HEK293 (cell line): ENCODE data around the gene DRC3.
A peak's percentile ranks its signal among the peaks of the same experiment; 100 is the strongest.

ENCODE experiments used
- CTCF ChIA-PET: fragments of 350-600 bp; formaldehyde crosslinking; extraction: SDS; loops from one replicate; lab custom pipeline; 2021; ENCODE audit warnings: antibody characterized with exemption; lab: Yijun Ruan, JAX
- POLR2A ChIA-PET: fragments of 300-600 bp; formaldehyde crosslinking; extraction: SDS; loops from one replicate; lab custom pipeline; 2020; ENCODE audit warnings: antibody characterized with exemption, inconsistent platforms; lab: Yijun Ruan, JAX
- H3K27ac ChIP-seq: fragments of 200-500 bp; sonication (Bioruptor generic); 2 replicates; pipeline ENCODE4 v1.5.1; 2014; ENCODE audit warnings: low read depth, low read length, control low read depth, inconsistent platforms; ENCODE audit errors: extremely low read depth
- H3K36me3 ChIP-seq, 2 experiments: fragments of 200-500 bp in 1 of 2; sonication (Bioruptor generic) in 1 of 2; 1 replicate in 1 of 2; 2 replicates in 1 of 2; pipeline ENCODE4 v1.5.1; 2014 to 2017; ENCODE audit warnings: inconsistent platforms in 2 of 2, low read length in 2 of 2; ENCODE audit not compliant: control insufficient read depth in 2 of 2, insufficient read depth in 1 of 2
- H3K4me1 ChIP-seq: fragments of 200-500 bp; sonication (Bioruptor generic); 2 replicates; pipeline ENCODE4 v1.5.1; 2014; ENCODE audit warnings: mild to moderate bottlenecking, low read length, inconsistent platforms; ENCODE audit not compliant: control insufficient read depth, insufficient read depth
- H3K4me3 ChIP-seq: 2 replicates; pipeline ENCODE4 v1.5.1; 2011; ENCODE audit warnings: low read depth, mild to moderate bottlenecking, control low read depth, low read length, moderate library complexity
- H3K9me3 ChIP-seq: fragments of 200-500 bp; sonication (Bioruptor generic); 2 replicates; pipeline ENCODE4 v1.5.1; 2014; ENCODE audit warnings: low read depth, low read length, inconsistent platforms; ENCODE audit not compliant: control insufficient read depth, insufficient read depth
- GLIS1 ChIP-seq: fragments of 450-650 bp; formaldehyde crosslinking; IDR thresholded peaks from 2 replicates; pipeline ENCODE4 v1.5.1; 2016; ENCODE audit warnings: missing biosample characterization, missing genetic modification characterization
- HOXA7 ChIP-seq: sonication (generic); formaldehyde crosslinking; IDR thresholded peaks from 2 replicates; pipeline ENCODE4 v1.8.1; 2022; ENCODE audit warnings: missing genetic modification reagents, borderline replicate concordance
- IKZF3 ChIP-seq: fragments of 450-650 bp; IDR thresholded peaks from 2 replicates; pipeline ENCODE4 v1.5.0; 2018; ENCODE audit warnings: missing biosample characterization, mild to moderate bottlenecking, missing genetic modification characterization, moderate library complexity
- MZF1 ChIP-seq: fragments of 450-650 bp; formaldehyde crosslinking; IDR thresholded peaks from 2 replicates; pipeline ENCODE4 v1.5.1; 2017; ENCODE audit warnings: missing biosample characterization, missing genetic modification characterization, borderline replicate concordance
- OSR2 ChIP-seq: fragments of 450-650 bp; formaldehyde crosslinking; IDR thresholded peaks from 2 replicates; pipeline ENCODE4 v1.5.1; 2016; ENCODE audit warnings: missing biosample characterization, missing genetic modification characterization
- PRDM1 ChIP-seq: fragments of 450-650 bp; formaldehyde crosslinking; IDR thresholded peaks from 2 replicates; pipeline ENCODE4; 2016; ENCODE audit warnings: missing biosample characterization, missing genetic modification characterization
- SP7 ChIP-seq: fragments of 450-650 bp; formaldehyde crosslinking; IDR thresholded peaks from 2 replicates; pipeline ENCODE4 v1.5.1; 2016; ENCODE audit warnings: missing biosample characterization, missing genetic modification characterization
- TRIM28 ChIP-seq: IDR thresholded peaks from 2 replicates; pipeline ENCODE4 v1.6.1; 2011; ENCODE audit warnings: low read length, control low read depth, borderline replicate concordance
- WT1 ChIP-seq: fragments of 450-650 bp; formaldehyde crosslinking; IDR thresholded peaks from 2 replicates; pipeline ENCODE4 v1.5.1; 2016; ENCODE audit warnings: missing biosample characterization, missing genetic modification characterization
- ZBTB17 ChIP-seq: fragments of 450-650 bp; formaldehyde crosslinking; IDR thresholded peaks from 2 replicates; pipeline ENCODE4 v1.5.1; 2016; ENCODE audit warnings: missing biosample characterization, missing genetic modification characterization
- ZBTB20 ChIP-seq: fragments of 450-650 bp; formaldehyde crosslinking; IDR thresholded peaks from 2 replicates; pipeline ENCODE4 v1.5.1; 2016; ENCODE audit warnings: missing biosample characterization, missing genetic modification characterization
- ZBTB48 ChIP-seq: fragments of 450-650 bp; formaldehyde crosslinking; IDR thresholded peaks from 2 replicates; pipeline ENCODE4 v1.5.1; 2016; ENCODE audit warnings: missing biosample characterization, missing genetic modification characterization
- ZNF416 ChIP-seq: fragments of 450-650 bp; formaldehyde crosslinking; IDR thresholded peaks from 2 replicates; pipeline ENCODE4 v1.5.1; 2016; ENCODE audit warnings: missing biosample characterization, missing genetic modification characterization
- ZNF423 ChIP-seq: fragments of 450-650 bp; formaldehyde crosslinking; IDR thresholded peaks from 2 replicates; pipeline ENCODE4 v1.5.1; 2016; ENCODE audit warnings: missing biosample characterization, missing genetic modification characterization
- ZNF571 ChIP-seq: fragments of 450-650 bp; formaldehyde crosslinking; IDR thresholded peaks from 2 replicates; pipeline ENCODE4 v1.5.0; 2017; ENCODE audit warnings: missing biosample characterization, missing genetic modification characterization
- ZNF600 ChIP-seq: fragments of 450-650 bp; formaldehyde crosslinking; IDR thresholded peaks from 2 replicates; pipeline ENCODE4 v1.5.1; 2016; ENCODE audit warnings: missing biosample characterization, missing genetic modification characterization
- ZNF747 ChIP-seq: fragments of 450-650 bp; formaldehyde crosslinking; IDR thresholded peaks from 2 replicates; pipeline ENCODE4 v1.5.1; 2016; ENCODE audit warnings: missing biosample characterization, missing genetic modification characterization
- TF ChIP-seq, protein P1 (sequence below): fragments of 450-650 bp; formaldehyde crosslinking; IDR thresholded peaks from 2 replicates; pipeline ENCODE4 v1.5.1; 2016; ENCODE audit warnings: missing biosample characterization, missing genetic modification characterization
- TF ChIP-seq, protein P2 (sequence below): fragments of 450-650 bp; formaldehyde crosslinking; IDR thresholded peaks from 2 replicates; pipeline ENCODE4 v1.5.1; 2016; ENCODE audit warnings: missing biosample characterization, missing genetic modification characterization
- TF ChIP-seq, protein P3 (sequence below): fragments of 450-650 bp; formaldehyde crosslinking; IDR thresholded peaks from 2 replicates; pipeline ENCODE4 v1.5.1; 2017; ENCODE audit warnings: missing biosample characterization, missing genetic modification characterization

DRC3 gene

DNA sequence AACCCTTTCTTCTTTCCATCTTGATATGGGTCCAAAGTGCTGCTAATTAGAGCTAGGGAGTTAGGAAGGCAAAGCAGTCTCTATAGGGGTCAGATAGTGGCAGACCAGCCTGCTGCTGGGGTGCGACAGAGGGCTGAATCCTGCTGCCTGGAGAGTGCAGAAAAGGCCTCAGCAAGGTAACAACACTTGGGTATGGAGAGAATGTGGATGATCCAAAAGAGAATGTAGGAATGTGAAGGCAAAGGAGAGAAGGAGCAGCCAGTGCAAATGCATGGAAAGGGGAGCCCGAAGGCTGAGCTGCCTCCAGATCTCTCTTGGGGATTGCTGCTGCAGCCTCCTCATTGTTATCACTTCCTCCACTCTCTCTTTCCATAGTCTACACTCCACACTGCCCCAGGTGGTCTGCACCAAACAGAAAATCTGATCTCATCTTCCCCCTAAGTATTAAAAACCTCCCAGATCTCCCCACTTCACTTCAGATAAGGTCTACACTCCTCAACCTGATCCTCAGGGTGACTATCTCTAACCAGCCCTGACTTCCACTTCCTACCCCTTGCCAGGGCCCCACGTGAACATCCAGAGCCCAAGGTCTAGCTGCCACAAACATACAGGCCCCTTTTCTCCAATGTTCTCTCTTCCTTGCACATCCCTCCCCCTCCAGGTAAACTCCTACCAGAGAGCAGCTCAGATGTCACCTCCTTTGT, 29.2 kb upstream of the DRC3 start:
- POLR2A ChIA-PET, result interaction anchor here (1.5 kb wide), 1 partner anchor 29 kb away, joined by 13 read pairs; the partner anchor contains the start of genes DRC3 and TOM1L2

DNA sequence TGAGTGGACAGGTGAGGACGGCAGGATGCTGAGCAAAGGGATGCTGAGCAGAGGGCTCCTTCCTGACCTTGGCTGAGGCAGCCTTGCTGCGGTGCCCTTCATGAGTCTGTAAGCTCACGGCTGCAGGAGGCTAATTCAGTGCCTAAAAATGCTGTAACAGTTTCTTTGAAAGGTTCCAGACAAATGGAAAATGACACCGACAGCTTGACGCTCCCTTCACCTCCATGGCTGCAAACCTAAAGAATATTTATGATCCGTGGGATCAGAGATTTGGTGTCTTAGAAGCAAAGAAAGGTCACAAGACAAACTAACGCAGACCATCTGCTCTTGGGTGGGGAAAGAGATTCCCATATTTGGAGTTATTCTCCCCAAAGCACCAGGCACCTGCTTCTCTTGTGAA, 28.4 kb upstream of the DRC3 start:
- peak overlapping the region; percentile 53; the same call in 1 of the 2 replicates for H3K27ac ChIP-seq
- H3K4me3 ChIP-seq, result no peak overlapping the region
- ChIA-PET POLR2A (interaction anchor here (0.8 to 1.1 kb wide), 3 partner anchors 8 to 18 kb away, joined by 3 to 7 read pairs (median 4); no protein-coding TSS in a partner anchor), CTCF (interaction anchor here (0.7 to 8.4 kb wide), 6 partner anchors 14 to 117 kb away, joined by 3 to 59 read pairs (median 4); no protein-coding TSS in a partner anchor)
- no peaks in the 10 kb centered on the region for H3K36me3 ChIP-seq
- H3K9me3 ChIP-seq, result no peaks in the 10 kb centered on the region
- TF ChIP-seq WT1, result 0 out of 2 replicates have a peak, but pooled peaks have one; percentile 36
- no peak for TF ChIP-seq ZNF571
- peaks cover 42% of the 10 kb centered on the region for H3K4me1 ChIP-seq

More for the DNA sequence above, 29.2 kb upstream of the DRC3 start:
- Histone ChIP-seq H3K4me1 (peaks cover 42% of the 10 kb centered on the region), H3K27ac (peak overlapping the region; percentile 53; the same call in 1 of the 2 replicates), H3K9me3 (no peaks in the 10 kb centered on the region), H3K36me3 (no peaks in the 10 kb centered on the region), H3K4me3 (no peak overlapping the region)
- CTCF ChIA-PET, result interaction anchor here (1.2 to 8.4 kb wide), 2 partner anchors 23 to 42 kb away, joined by 4 to 59 read pairs; no protein-coding TSS in a partner anchor
- TF ChIP-seq OSR2 (no peak), PRDM1 (0 out of 2 replicates have a peak, but pooled peaks have one; percentile 65), IKZF3 (tag by site-specific recombination) (0 out of 2 replicates have a peak, but pooled peaks have one; percentile 9), TRIM28 (peak; percentile 55; the same call in 1 of the 2 replicates), HOXA7 (CRISPR knock-in tag) (no peak), ZNF423 (tag by site-specific recombination) (peak; percentile 54; the same call in 1 of the 2 replicates), ZBTB48 (no peak), ZNF747 (tag by site-specific recombination) (no peak), ZBTB20 (tag by site-specific recombination) (0 out of 2 replicates have a peak, but pooled peaks have one; percentile 4), ZNF600 (peak; percentile 81), WT1 (peak; percentile 73; the same call in 1 of the 2 replicates), MZF1 (peak; percentile 72), GLIS1 (tag by site-specific recombination) (peak; percentile 91), SP7 (0 out of 2 replicates have a peak, but pooled peaks have one; percentile 24), ZNF416 (tag by site-specific recombination) (no peak), ZBTB17 (peak; percentile 64)
- TF ChIP-seq, protein P1, sequence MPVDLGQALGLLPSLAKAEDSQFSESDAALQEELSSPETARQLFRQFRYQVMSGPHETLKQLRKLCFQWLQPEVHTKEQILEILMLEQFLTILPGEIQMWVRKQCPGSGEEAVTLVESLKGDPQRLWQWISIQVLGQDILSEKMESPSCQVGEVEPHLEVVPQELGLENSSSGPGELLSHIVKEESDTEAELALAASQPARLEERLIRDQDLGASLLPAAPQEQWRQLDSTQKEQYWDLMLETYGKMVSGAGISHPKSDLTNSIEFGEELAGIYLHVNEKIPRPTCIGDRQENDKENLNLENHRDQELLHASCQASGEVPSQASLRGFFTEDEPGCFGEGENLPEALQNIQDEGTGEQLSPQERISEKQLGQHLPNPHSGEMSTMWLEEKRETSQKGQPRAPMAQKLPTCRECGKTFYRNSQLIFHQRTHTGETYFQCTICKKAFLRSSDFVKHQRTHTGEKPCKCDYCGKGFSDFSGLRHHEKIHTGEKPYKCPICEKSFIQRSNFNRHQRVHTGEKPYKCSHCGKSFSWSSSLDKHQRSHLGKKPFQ (tag by site-specific recombination), result 0 out of 2 replicates have a peak, but pooled peaks have one; percentile 15
- TF ChIP-seq, protein P2, sequence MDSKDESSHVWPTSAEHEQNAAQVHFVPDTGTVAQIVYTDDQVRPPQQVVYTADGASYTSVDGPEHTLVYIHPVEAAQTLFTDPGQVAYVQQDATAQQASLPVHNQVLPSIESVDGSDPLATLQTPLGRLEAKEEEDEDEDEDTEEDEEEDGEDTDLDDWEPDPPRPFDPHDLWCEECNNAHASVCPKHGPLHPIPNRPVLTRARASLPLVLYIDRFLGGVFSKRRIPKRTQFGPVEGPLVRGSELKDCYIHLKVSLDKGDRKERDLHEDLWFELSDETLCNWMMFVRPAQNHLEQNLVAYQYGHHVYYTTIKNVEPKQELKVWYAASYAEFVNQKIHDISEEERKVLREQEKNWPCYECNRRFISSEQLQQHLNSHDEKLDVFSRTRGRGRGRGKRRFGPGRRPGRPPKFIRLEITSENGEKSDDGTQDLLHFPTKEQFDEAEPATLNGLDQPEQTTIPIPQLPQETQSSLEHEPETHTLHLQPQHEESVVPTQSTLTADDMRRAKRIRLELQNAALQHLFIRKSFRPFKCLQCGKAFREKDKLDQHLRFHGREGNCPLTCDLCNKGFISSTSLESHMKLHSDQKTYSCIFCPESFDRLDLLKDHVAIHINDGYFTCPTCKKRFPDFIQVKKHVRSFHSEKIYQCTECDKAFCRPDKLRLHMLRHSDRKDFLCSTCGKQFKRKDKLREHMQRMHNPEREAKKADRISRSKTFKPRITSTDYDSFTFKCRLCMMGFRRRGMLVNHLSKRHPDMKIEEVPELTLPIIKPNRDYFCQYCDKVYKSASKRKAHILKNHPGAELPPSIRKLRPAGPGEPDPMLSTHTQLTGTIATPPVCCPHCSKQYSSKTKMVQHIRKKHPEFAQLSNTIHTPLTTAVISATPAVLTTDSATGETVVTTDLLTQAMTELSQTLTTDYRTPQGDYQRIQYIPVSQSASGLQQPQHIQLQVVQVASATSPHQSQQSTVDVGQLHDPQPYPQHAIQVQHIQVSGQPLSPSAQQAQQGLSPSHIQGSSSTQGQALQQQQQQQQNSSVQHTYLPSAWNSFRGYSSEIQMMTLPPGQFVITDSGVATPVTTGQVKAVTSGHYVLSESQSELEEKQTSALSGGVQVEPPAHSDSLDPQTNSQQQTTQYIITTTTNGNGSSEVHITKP, result peak; percentile 51
- TF ChIP-seq, protein P3, sequence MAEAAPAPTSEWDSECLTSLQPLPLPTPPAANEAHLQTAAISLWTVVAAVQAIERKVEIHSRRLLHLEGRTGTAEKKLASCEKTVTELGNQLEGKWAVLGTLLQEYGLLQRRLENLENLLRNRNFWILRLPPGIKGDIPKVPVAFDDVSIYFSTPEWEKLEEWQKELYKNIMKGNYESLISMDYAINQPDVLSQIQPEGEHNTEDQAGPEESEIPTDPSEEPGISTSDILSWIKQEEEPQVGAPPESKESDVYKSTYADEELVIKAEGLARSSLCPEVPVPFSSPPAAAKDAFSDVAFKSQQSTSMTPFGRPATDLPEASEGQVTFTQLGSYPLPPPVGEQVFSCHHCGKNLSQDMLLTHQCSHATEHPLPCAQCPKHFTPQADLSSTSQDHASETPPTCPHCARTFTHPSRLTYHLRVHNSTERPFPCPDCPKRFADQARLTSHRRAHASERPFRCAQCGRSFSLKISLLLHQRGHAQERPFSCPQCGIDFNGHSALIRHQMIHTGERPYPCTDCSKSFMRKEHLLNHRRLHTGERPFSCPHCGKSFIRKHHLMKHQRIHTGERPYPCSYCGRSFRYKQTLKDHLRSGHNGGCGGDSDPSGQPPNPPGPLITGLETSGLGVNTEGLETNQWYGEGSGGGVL (tag by site-specific recombination), result peak; percentile 70
